H1 (cell line): ENCODE results near the gene CHI3L2. TPM values are rescaled to one million over a fixed set of nuclear protein-coding genes. Genes with fewer than 3 reads are reported as not detected.

Source experiments
- JUN ChIP-seq: IDR thresholded peaks from 2 replicates; pipeline ENCODE4 v1.6.1; 2011; ENCODE audit warnings: low read depth, mild to moderate bottlenecking, improper control_type of control experiment, low read length
- SUZ12 ChIP-seq: fragments of 200-600 bp; sonication (generic); IDR thresholded peaks from 2 replicates; pipeline ENCODE4 v1.6.1; 2012; ENCODE audit warnings: mild to moderate bottlenecking, inconsistent platforms, low read length, moderate library complexity, mixed read lengths
- TEAD4 ChIP-seq: IDR thresholded peaks from 2 replicates; pipeline ENCODE4 v1.6.1; 2012; ENCODE audit warnings: low read depth, low read length, inconsistent platforms, mixed read lengths
- USF2 ChIP-seq: IDR thresholded peaks from 2 replicates; pipeline ENCODE4 v1.6.1; 2011; ENCODE audit warnings: low read length, improper control_type of control experiment
- ZNF274 ChIP-seq: IDR thresholded peaks from 2 replicates; pipeline ENCODE4 v1.7.0; 2012; ENCODE audit warnings: low read length, borderline replicate concordance; ENCODE audit errors: extremely low read depth
- polyA plus RNA-seq, 7 experiments: library from polyadenylated mRNA; depleted of rRNA in 3 of 7; stranded (reverse) in 5 of 7; unstranded in 2 of 7; fragments of >200 nt in 5 of 7; fragments of 200-250 nt in 2 of 7; gene quantifications; 1 replicate in 5 of 7; 2 replicates in 1 of 7; 4 replicates in 1 of 7; pipeline versions ENCODE4 v1.2.1 to v1.2.3, GENCODE V29; 2011 to 2013; ENCODE audit warnings: missing spikeins in 2 of 7, mixed read lengths in 2 of 7
- total RNA-seq: library from RNA; stranded (reverse); fragmentation: NEBNext Ultra II Directional; extraction: Animal tissue kit (Norgen Biotek cat#: 25700); gene quantifications from 2 replicates; pipeline ENCODE4 v1.2.1, GENCODE V29; 2021

The CHI3L2 gene
- total and polyA plus RNA-seq, 2 of the 8 experiments (the other 6 are each of a cell fraction or from before 2014, with no cell fraction given), result not detected

GRCh38 chr1:111195002-111195684 is 32.4 kb upstream of the CHI3L2 start (continued):
- no peak for TF ChIP-seq TEAD4
- no peak for TF ChIP-seq SUZ12
- TF ChIP-seq USF2, result no peak
- no peak for TF ChIP-seq ZNF274
- no peak for TF ChIP-seq JUN
